Neural progenitor cell (in vitro differentiated cells): ENCODE measurements around the gene G3BP1. TPM values are rescaled to one million over a fixed set of nuclear protein-coding genes. Genes with fewer than 3 reads are reported as not detected.
A peak's percentile ranks its signal among the peaks of the same experiment; 100 is the strongest.

Source experiments
- DNase-seq: peaks from one replicate; pipeline ENCODE4 v3.0.0-alpha.2; 2016; ENCODE audit warnings: low spot score
- H2AFZ ChIP-seq: fragments of 200-600 bp; sonication (generic); replicated peaks from 2 replicates; pipeline ENCODE4 v1.6.1; 2016; ENCODE audit warnings: antibody characterized with exemption
- H3F3A ChIP-seq: fragments of 200-600 bp; sonication (generic); 2 replicates; pipeline ENCODE4 v1.6.1; 2016; ENCODE audit warnings: antibody characterized with exemption, low read depth
- H3K27ac ChIP-seq: fragments of 200-600 bp; sonication (generic); 2 replicates; pipeline ENCODE4 v1.5.1; 2016; ENCODE audit warnings: mild to moderate bottlenecking
- H3K27me3 ChIP-seq: fragments of 200-600 bp; sonication (generic); 2 replicates; pipeline ENCODE4 v1.6.1; 2016; ENCODE audit warnings: mild to moderate bottlenecking, moderate library complexity
- H3K36me3 ChIP-seq: fragments of 200-600 bp; sonication (generic); 2 replicates; pipeline ENCODE4 v1.5.1; 2016
- H3K4me1 ChIP-seq: fragments of 200-600 bp; sonication (generic); 2 replicates; pipeline ENCODE4 v1.6.1; 2016; ENCODE audit warnings: mixed run types
- H3K4me2 ChIP-seq: fragments of 200-600 bp; sonication (generic); 2 replicates; pipeline ENCODE4 v1.6.1; 2016
- H3K4me3 ChIP-seq: fragments of 200-600 bp; sonication (generic); 2 replicates; pipeline ENCODE4 v1.5.1; 2016
- H3K79me2 ChIP-seq: fragments of 200-600 bp; sonication (generic); 2 replicates; pipeline ENCODE4 v1.6.1; 2016; ENCODE audit warnings: low read depth
- H3K9ac ChIP-seq: fragments of 200-600 bp; sonication (generic); 2 replicates; pipeline ENCODE4 v1.6.1; 2016
- H3K9me3 ChIP-seq: fragments of 200-600 bp; sonication (generic); 2 replicates; pipeline ENCODE4 v1.5.1; 2016; ENCODE audit warnings: low read depth
- H4K20me1 ChIP-seq: fragments of 200-600 bp; sonication (generic); 2 replicates; pipeline ENCODE4 v1.6.1; 2016; ENCODE audit warnings: low read depth
- H3K27ac Mint-ChIP-seq: 3 replicates; pipeline ENCODE4 v1.8.0; 2021; ENCODE audit warnings: mixed read lengths
- H3K27me3 Mint-ChIP-seq: 2 replicates; pipeline ENCODE4 v1.8.0; 2022; ENCODE audit warnings: low read depth, mild to moderate bottlenecking, inconsistent platforms, moderate library complexity, mixed read lengths; ENCODE audit not compliant: insufficient read depth
- H3K36me3 Mint-ChIP-seq: 3 replicates; pipeline ENCODE4 v1.8.0; 2021; ENCODE audit warnings: mixed read lengths
- H3K4me1 Mint-ChIP-seq: 3 replicates; pipeline ENCODE4 v1.8.0; 2021; ENCODE audit warnings: mixed read lengths
- H3K4me3 Mint-ChIP-seq: 3 replicates; pipeline ENCODE4 v1.8.0; 2021; ENCODE audit warnings: mild to moderate bottlenecking, moderate library complexity, mixed read lengths
- H3K9me3 Mint-ChIP-seq: 3 replicates; pipeline ENCODE4 v1.8.0; 2020; ENCODE audit warnings: mixed read lengths
- CTCF ChIP-seq: fragments of 200-600 bp; sonication (generic); IDR thresholded peaks from 2 replicates; pipeline ENCODE4 v1.5.1; 2017; ENCODE audit warnings: antibody characterized with exemption, mild to moderate bottlenecking
- EZH2 ChIP-seq: fragments of 200-600 bp; sonication (generic); IDR thresholded peaks from 2 replicates; pipeline ENCODE4 v1.6.1; 2017; ENCODE audit warnings: antibody characterized with exemption, mild to moderate bottlenecking, moderate library complexity
- EZH2phosphoT487 ChIP-seq: fragments of 200-600 bp; sonication (generic); IDR thresholded peaks from 2 replicates; pipeline ENCODE4 v1.6.1; 2017; ENCODE audit warnings: antibody characterized with exemption
- total RNA-seq: library from RNA; depleted of rRNA; stranded (reverse); fragments of >200 nt; gene quantifications from 2 replicates; pipeline ENCODE4 v1.2.3, GENCODE V29; 2015; ENCODE audit warnings: low replicate concordance

Gene G3BP1
- total RNA-seq, 1 donor from 2014 or later, result 304 TPM

GRCh38 chr5:151772846-151773561 is 1.2 kb downstream of the G3BP1 start:
- H2AFZ ChIP-seq, result no peak overlapping the region
- Mint-ChIP-seq H3K27ac (peak overlapping the region; percentile 48), H3K36me3 (peaks cover 26% of the 10 kb centered on the region), H3K9me3 (peaks cover 20% of the 10 kb centered on the region), H3K27me3 (no peaks in the 10 kb centered on the region), H3K4me3 (peak overlapping the region; percentile 87), H3K4me1 (peaks cover 39% of the 10 kb centered on the region)
- H3K4me1 ChIP-seq, result peaks cover 40% of the 10 kb centered on the region
- peak overlapping the region; percentile 97 for H3K4me2 ChIP-seq
- no peaks in the 10 kb centered on the region for H3K9me3 ChIP-seq
- H3K4me3 ChIP-seq, result peak overlapping the region; percentile 97
- H4K20me1 ChIP-seq, result peaks cover 59% of the 10 kb centered on the region
- DNase-seq, result no peak
- H3K9ac ChIP-seq, result peak overlapping the region; percentile 85
- H3K36me3 ChIP-seq, result no peaks in the 10 kb centered on the region
- H3F3A ChIP-seq, result peaks cover 24% of the 10 kb centered on the region
- H3K27ac ChIP-seq, result peak overlapping the region; percentile 90
- TF ChIP-seq EZH2phosphoT487 (no peak), EZH2 (no peak), CTCF (no peak)
- peaks cover 72% of the 10 kb centered on the region for H3K79me2 ChIP-seq
- H3K27me3 ChIP-seq, result no peaks in the 10 kb centered on the region

- TF ChIP-seq CTCF (no peak), EZH2phosphoT487 (no peak), EZH2 (no peak)
- no peak overlapping the region for H2AFZ ChIP-seq
- peaks cover 34% of the 10 kb centered on the region for H3K36me3 Mint-ChIP-seq
- H3K4me3 Mint-ChIP-seq, result peak overlapping the region; percentile 87
- H3K27ac Mint-ChIP-seq, result no peak overlapping the region
- peaks cover 3% of the 10 kb centered on the region for H3K27me3 Mint-ChIP-seq
- H3K9me3 ChIP-seq, result no peaks in the 10 kb centered on the region
- peaks cover 80% of the 10 kb centered on the region for H3K79me2 ChIP-seq
- H4K20me1 ChIP-seq, result peaks cover 68% of the 10 kb centered on the region
- DNase-seq, result no peak
- no peaks in the 10 kb centered on the region for H3K27me3 ChIP-seq
- H3F3A ChIP-seq, result peaks cover 24% of the 10 kb centered on the region
- peaks cover 35% of the 10 kb centered on the region for H3K4me1 Mint-ChIP-seq
- no peaks in the 10 kb centered on the region for H3K36me3 ChIP-seq
- peak overlapping the region; percentile 85 for H3K9ac ChIP-seq
- H3K27ac ChIP-seq, result no peak overlapping the region
- H3K4me2 ChIP-seq, result peak overlapping the region; percentile 97
- H3K4me3 ChIP-seq, result peak overlapping the region; percentile 97
- peaks cover 40% of the 10 kb centered on the region for H3K4me1 ChIP-seq
- peaks cover 24% of the 10 kb centered on the region for H3K9me3 Mint-ChIP-seq
Observed at GRCh38 chr5:151773951-151774350, 2.2 kb downstream of the G3BP1 start.

DNA sequence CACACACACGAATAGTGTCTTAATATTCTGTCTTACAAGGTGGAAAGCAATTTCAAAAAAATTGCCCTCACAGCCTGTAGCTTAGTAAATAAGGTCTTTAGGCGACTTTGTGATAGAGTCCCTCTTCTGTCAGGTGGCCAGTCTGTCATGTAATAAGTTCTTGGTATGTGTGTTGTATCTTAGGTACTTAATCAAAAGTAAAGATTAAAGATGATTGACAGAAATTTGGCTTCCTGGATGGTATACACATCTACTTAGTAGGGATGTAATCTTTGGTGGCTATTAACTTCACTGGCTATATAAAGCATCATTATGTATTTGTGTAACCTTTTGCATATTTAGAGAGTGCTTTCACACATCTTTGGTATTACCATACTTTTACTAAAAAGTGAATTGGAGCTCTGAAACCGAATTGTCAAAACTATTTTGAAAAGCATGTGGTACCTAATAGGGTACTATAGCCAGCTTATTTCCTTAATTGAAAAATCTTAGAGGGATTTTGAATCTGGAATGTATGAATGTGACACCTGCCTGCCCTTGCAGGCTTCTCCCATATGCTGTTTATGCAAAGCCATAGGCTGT is 3.4 kb downstream of the G3BP1 start:
- H3K36me3 Mint-ChIP-seq, result peaks cover 43% of the 10 kb centered on the region

More for the DNA sequence above, 3.4 kb downstream of the G3BP1 start:
- no peak overlapping the region for H3K9ac ChIP-seq
- Mint-ChIP-seq H3K4me3 (peak overlapping the region; percentile 87), H3K4me1 (peaks cover 34% of the 10 kb centered on the region), H3K9me3 (peaks cover 29% of the 10 kb centered on the region), H3K27ac (no peak overlapping the region), H3K27me3 (peaks cover 3% of the 10 kb centered on the region)
- no peak overlapping the region for H2AFZ ChIP-seq
- TF ChIP-seq EZH2, result no peak
- TF ChIP-seq EZH2phosphoT487, result no peak
- TF ChIP-seq CTCF, result no peak
- no peak overlapping the region for H3K27ac ChIP-seq
- H3K36me3 ChIP-seq, result no peaks in the 10 kb centered on the region
- H3K79me2 ChIP-seq, result peaks cover 81% of the 10 kb centered on the region
- H3K4me3 ChIP-seq, result peak overlapping the region; percentile 97
- H3K9me3 ChIP-seq, result no peaks in the 10 kb centered on the region
- H3K27me3 ChIP-seq, result no peaks in the 10 kb centered on the region
- peak overlapping the region; percentile 97 for H3K4me2 ChIP-seq
- peaks cover 16% of the 10 kb centered on the region for H3F3A ChIP-seq
- H4K20me1 ChIP-seq, result peaks cover 80% of the 10 kb centered on the region
- H3K4me1 ChIP-seq, result peaks cover 38% of the 10 kb centered on the region
- no peak for DNase-seq
